B cell (primary cell): ENCODE measurements around the gene JCAD. TPM values are rescaled to one million over a fixed set of nuclear protein-coding genes. Genes with fewer than 3 reads are reported as not detected.

Experiments
- ATAC-seq: fragments of 200-7000 bp; cut with Tn5 transposase; one replicate; pipeline ENCODE4 v1.10.0; 2021; ENCODE audit warnings: low read depth, mild to moderate bottlenecking, moderate number of reproducible peaks, moderate library complexity
- CTCF ChIA-PET: fragments of 350-600 bp; sonication (Branson Sonifier 250); formaldehyde crosslinking; loops from one replicate; lab custom pipeline; 2021; ENCODE audit warnings: antibody characterized with exemption, inconsistent platforms; lab: Charles Lee
- POLR2A ChIA-PET: fragments of 350-600 bp; sonication (Branson Sonifier 250); formaldehyde crosslinking; loops from one replicate; lab custom pipeline; 2021; ENCODE audit warnings: antibody characterized with exemption; lab: Charles Lee
- DNase-seq: peaks from one replicate; pipeline ENCODE4 v3.0.0; 2013
- H2AFZ ChIP-seq: 2 replicates; pipeline ENCODE4 v1.6.1; 2012; ENCODE audit warnings: mild to moderate bottlenecking, low read depth, low read length; ENCODE audit not compliant: insufficient read depth, poor library complexity, severe bottlenecking
- H3K27ac ChIP-seq, 2 donors: 1 replicate in 1 of 2; 2 replicates in 1 of 2; pipeline ENCODE4 v1.5.1; 2012 to 2013; ENCODE audit warnings: low read length in 2 of 2, mild to moderate bottlenecking in 2 of 2, moderate library complexity in 1 of 2
- H3K27me3 ChIP-seq, 4 experiments: fragments of 200-600 bp in 1 of 4; sonication (generic) in 1 of 4; replicated peaks in 1 of 4; 1 replicate in 2 of 4; 2 replicates in 2 of 4; pipeline versions ENCODE4 v1.6.1 to v1.7.0; 2013 to 2016; ENCODE audit warnings: low read length in 3 of 4, mild to moderate bottlenecking in 2 of 4, mixed read lengths in 1 of 4, moderate library complexity in 1 of 4; ENCODE audit not compliant: insufficient read depth in 4 of 4, control insufficient read depth in 3 of 4; ENCODE audit errors: control extremely low read depth in 1 of 4
- H3K36me3 ChIP-seq, 2 experiments: replicated peaks in 1 of 2; 1 replicate in 1 of 2; 2 replicates in 1 of 2; pipeline versions ENCODE4 v1.6.1 to v1.7.1; 2013; ENCODE audit warnings: low read length in 1 of 2; ENCODE audit not compliant: insufficient read depth in 2 of 2, control insufficient read depth in 1 of 2; ENCODE audit errors: control extremely low read depth in 1 of 2, extremely low read depth in 1 of 2
- H3K4me1 ChIP-seq, 2 donors: fragments of 200-600 bp in 1 of 2; sonication (generic) in 1 of 2; 1 replicate in 1 of 2; 2 replicates in 1 of 2; pipeline versions ENCODE4 v1.5.1 to v1.6.1; 2013 to 2017; ENCODE audit warnings: low read length in 2 of 2; ENCODE audit not compliant: control insufficient read depth in 2 of 2, insufficient read depth in 2 of 2
- H3K4me2 ChIP-seq: replicated peaks from 2 replicates; pipeline ENCODE3; 2012; ENCODE audit warnings: mild to moderate bottlenecking, low read depth, low read length; ENCODE audit not compliant: poor library complexity, severe bottlenecking
- H3K4me3 ChIP-seq, 5 experiments: fragments of 200-600 bp in 1 of 5; sonication (generic) in 1 of 5; 1 replicate in 3 of 5; 2 replicates in 2 of 5; pipeline versions ENCODE4 v1.5.1 to v1.7.0; 2011 to 2016; ENCODE audit warnings: low read length in 4 of 5, mild to moderate bottlenecking in 4 of 5, low read depth in 2 of 5, control low read depth in 1 of 5, moderate library complexity in 1 of 5; ENCODE audit not compliant: insufficient read depth in 1 of 5; ENCODE audit errors: control extremely low read depth in 1 of 5, extremely low read depth in 1 of 5
- H3K79me2 ChIP-seq: fragments of 200-600 bp; sonication (generic); one replicate; pipeline ENCODE4 v1.6.0; 2016; ENCODE audit warnings: low read length; ENCODE audit not compliant: control insufficient read depth, insufficient read depth
- H3K9ac ChIP-seq: fragments of 200-600 bp; sonication (generic); 2 replicates; pipeline ENCODE4 v1.6.1; 2017; ENCODE audit warnings: mild to moderate bottlenecking, low read length, moderate library complexity
- H3K9me3 ChIP-seq, 3 donors: one replicate each; pipeline versions ENCODE4 v1.6.1 to v1.7.1; 2013; ENCODE audit warnings: low read length in 2 of 3; ENCODE audit not compliant: control insufficient read depth in 2 of 3, insufficient read depth in 1 of 3; ENCODE audit errors: control extremely low read depth in 1 of 3
- H4K20me1 ChIP-seq: 2 replicates; pipeline ENCODE4 v1.6.0; 2012; ENCODE audit warnings: mild to moderate bottlenecking, low read length; ENCODE audit not compliant: insufficient read depth, control insufficient read depth, poor library complexity, severe bottlenecking
- H3K27ac Mint-ChIP-seq: one replicate; pipeline ENCODE4 v1.8.0; 2021; ENCODE audit warnings: mixed read lengths
- H3K27me3 Mint-ChIP-seq: one replicate; pipeline ENCODE4 v1.8.0; 2021; ENCODE audit warnings: mixed read lengths
- H3K4me1 Mint-ChIP-seq: one replicate; pipeline ENCODE4 v1.8.0; 2021; ENCODE audit warnings: mixed read lengths
- H3K4me3 Mint-ChIP-seq: one replicate; pipeline ENCODE4 v1.8.0; 2021; ENCODE audit warnings: mixed read lengths
- H3K9me3 Mint-ChIP-seq: one replicate; pipeline ENCODE4 v1.8.0; 2022; ENCODE audit warnings: mixed read lengths; ENCODE audit not compliant: insufficient read depth
- CTCF ChIP-seq: fragments of 200-600 bp; IDR thresholded peaks from one replicate; pipeline ENCODE4 v1.8.0; 2022; ENCODE audit warnings: antibody characterized with exemption, mild to moderate bottlenecking
- EZH2 ChIP-seq: IDR thresholded peaks from 2 replicates; pipeline ENCODE4 v1.6.1; 2012; ENCODE audit warnings: borderline replicate concordance, low read depth, mild to moderate bottlenecking, moderate library complexity, low read length; ENCODE audit not compliant: insufficient read depth, poor library complexity, severe bottlenecking
- WGBS: methylation state at CpG from one replicate; pipeline ENCODE4 v1.1.5; 2013; ENCODE audit warnings: missing lambda C conversion rate; ENCODE audit not compliant: insufficient coverage; 5-methylcytosine and 5-hydroxymethylcytosine counted together
- intact Hi-C: fragments of 100-400 bp; cut with micrococcal nuclease; formaldehyde crosslinking; loops from one replicate; pipeline ENCODE4 v1.10.0; 2022
- polyA plus RNA-seq: library from polyadenylated mRNA; depleted of rRNA; stranded (reverse); fragments of >200 nt; gene quantifications from 2 replicates; pipeline ENCODE4 v1.2.3, GENCODE V29; 2012
- total RNA-seq, 2 donors: library from RNA; stranded (reverse); fragments of 120-200 nt in 1 of 2; gene quantifications; 1 replicate in 1 of 2; 2 replicates in 1 of 2; pipeline versions ENCODE4 v1.2.3 to v1.2.4, GENCODE V29; 2013 to 2022

The JCAD gene
- total and polyA plus RNA-seq, 2 donors (not counting 1 experiment from before 2014, with no cell fraction given) = 0.37 TPM; not detected in 1

GRCh38 chr10:30075481-30075880 is 16.1 kb upstream of the JCAD start:
- H3K9me3 Mint-ChIP-seq = no peaks in the 10 kb centered on the region
- Histone ChIP-seq H3K4me3 (no peak overlapping the region), H2AFZ (no peak overlapping the region), H3K27me3 (no peaks in the 10 kb centered on the region), H3K27ac (no peak overlapping the region), H3K79me2 (no peaks in the 10 kb centered on the region), H4K20me1 (no peaks in the 10 kb centered on the region), H3K9me3 (peaks cover 0 to 3% (median 3%) of the 10 kb centered on the region in 3 donors), H3K36me3 (no peaks in the 10 kb centered on the region), H3K4me1 (no peaks in the 10 kb centered on the region), H3K9ac (no peak overlapping the region), H3K4me2 (no peak overlapping the region)
- TF ChIP-seq EZH2 (no peak), CTCF (no peak)
- H3K27me3 Mint-ChIP-seq = peaks cover 19% of the 10 kb centered on the region
- H3K4me3 Mint-ChIP-seq = no peak overlapping the region
- ChIA-PET CTCF (no interaction called here), POLR2A (no interaction called here)
- H3K4me1 Mint-ChIP-seq = no peaks in the 10 kb centered on the region
- intact Hi-C loops = no loop called here
- WGBS = 100% methylated on average over 2 of the region's 6 CpGs
- DNase-seq = no peak
- H3K27ac Mint-ChIP-seq = no peak overlapping the region
- ATAC-seq = no peak

DNA sequence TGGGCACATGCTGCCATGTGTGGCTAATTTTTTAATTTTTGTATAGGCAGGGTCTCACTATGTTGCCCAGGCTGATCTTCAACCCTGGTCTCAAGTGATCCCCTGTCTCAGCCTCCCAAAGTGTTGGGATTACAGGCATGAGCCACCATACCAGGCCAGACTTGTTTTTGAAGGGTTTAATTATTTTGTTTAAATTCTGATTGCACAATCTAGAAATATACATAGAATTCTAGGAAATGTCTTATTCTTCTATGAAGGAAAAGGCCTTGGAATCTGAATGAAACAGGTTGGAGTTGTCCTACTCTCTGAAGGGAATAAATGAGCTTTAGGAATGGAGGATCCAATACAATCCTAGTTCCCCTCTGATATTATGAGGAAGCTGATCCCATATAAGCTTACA is 15.5 kb upstream of the JCAD start:
- Histone ChIP-seq H3K27me3 (no peaks in the 10 kb centered on the region), H3K27ac (no peak overlapping the region), H2AFZ (no peak overlapping the region), H4K20me1 (no peaks in the 10 kb centered on the region), H3K4me2 (no peak overlapping the region), H3K4me1 (no peaks in the 10 kb centered on the region), H3K36me3 (no peaks in the 10 kb centered on the region), H3K9ac (no peak overlapping the region), H3K79me2 (no peaks in the 10 kb centered on the region), H3K4me3 (no peak overlapping the region), H3K9me3 (peaks cover 0 to 3% (median 3%) of the 10 kb centered on the region in 3 donors)
- Mint-ChIP-seq H3K9me3 (no peaks in the 10 kb centered on the region), H3K27ac (no peak overlapping the region), H3K4me3 (no peak overlapping the region), H3K27me3 (peaks cover 18% of the 10 kb centered on the region), H3K4me1 (no peaks in the 10 kb centered on the region)
- TF ChIP-seq CTCF (no peak), EZH2 (no peak)
- no peak for DNase-seq
- CTCF ChIA-PET = no interaction called here
- intact Hi-C loops = no loop called here
- ATAC-seq = no peak
- POLR2A ChIA-PET = no interaction called here
